AG09309 (cell line): ENCODE data around the gene ASB8.

Experiments
- DNase-seq: peaks from one replicate; pipeline ENCODE4 v3.0.0-alpha.2; 2010; ENCODE audit warnings: low read depth
- H3K4me3 ChIP-seq: 2 replicates; pipeline ENCODE4 v1.5.1; 2011; ENCODE audit warnings: mild to moderate bottlenecking, low read depth, low read length, moderate library complexity; ENCODE audit not compliant: control insufficient read depth
- CTCF ChIP-seq: IDR thresholded peaks from 2 replicates; pipeline ENCODE4 v1.5.1; 2011; ENCODE audit warnings: mild to moderate bottlenecking, low read depth, low read length, inconsistent platforms; ENCODE audit not compliant: insufficient read depth, control insufficient read depth; ENCODE audit errors: missing control alignments

ASB8 gene

GRCh38 chr12:48143898-48144297, 13.4 kb downstream of the ASB8 start:
- no peak overlapping the region for H3K4me3 ChIP-seq
- no peak for DNase-seq
- no peak for TF ChIP-seq CTCF

GRCh38 chr12:48142818-48143674, 14.3 kb downstream of the ASB8 start:
- no peak for TF ChIP-seq CTCF
- DNase-seq = no peak
- no peak overlapping the region for H3K4me3 ChIP-seq

- DNase-seq = no peak
- TF ChIP-seq CTCF = no peak
- no peak overlapping the region for H3K4me3 ChIP-seq
These were observed 22.3 kb downstream of the ASB8 start for GRCh38 chr12:48135027-48135426.

GRCh38 chr12:48132826-48133225, 24.5 kb downstream of the ASB8 start:
- TF ChIP-seq CTCF = no peak
- no peak for DNase-seq
- H3K4me3 ChIP-seq = no peak overlapping the region

- no peak for DNase-seq
- TF ChIP-seq CTCF = no peak
- no peak overlapping the region for H3K4me3 ChIP-seq
These were observed 25.8 kb downstream of the ASB8 start for GRCh38 chr12:48131517-48131916.

GRCh38 chr12:48129376-48129775, 27.9 kb downstream of the ASB8 start:
- TF ChIP-seq CTCF = no peak
- DNase-seq = no peak
- H3K4me3 ChIP-seq = no peak overlapping the region
